ENCODE measurements around the gene FLNC. TPM values are rescaled to one million over a fixed set of nuclear protein-coding genes. Genes with fewer than 3 reads are reported as not detected.
A peak's percentile ranks its signal among the peaks of the same experiment; 100 is the strongest.

The FLNC gene
- total RNA-seq, 3 donors from 2014 or later = 0.16 to 0.33 (median 0.25) TPM

GRCh38 chr7:128903621-128904361 lies 73.6 kb downstream of the FLNC start:
- H3K9me3 Mint-ChIP-seq = no peaks in the 10 kb centered on the region
- DNase-seq (no peak), ATAC-seq (no peak)
- H3K4me1 Mint-ChIP-seq (ENCODE audit: low read depth) = no peaks in the 10 kb centered on the region
- H3K27me3 Mint-ChIP-seq (ENCODE audit: low read depth) = peaks cover 36% of the 10 kb centered on the region
- no peak overlapping the region for H3K4me3 Mint-ChIP-seq
- H3K36me3 Mint-ChIP-seq (ENCODE audit: insufficient read depth) = no peaks in the 10 kb centered on the region

- no peaks in the 10 kb centered on the region for H3K36me3 Mint-ChIP-seq (ENCODE audit: insufficient read depth)
- H3K4me1 Mint-ChIP-seq (ENCODE audit: low read depth) = no peaks in the 10 kb centered on the region
- peaks cover 43% of the 10 kb centered on the region for H3K27me3 Mint-ChIP-seq (ENCODE audit: low read depth)
- H3K9me3 Mint-ChIP-seq = no peaks in the 10 kb centered on the region
- ATAC-seq (peak; percentile 65 to 83), DNase-seq (no peak)
- no peak overlapping the region for H3K4me3 Mint-ChIP-seq
These were observed 74.4 kb downstream of the FLNC start for GRCh38 chr7:128904381-128905197.

GRCh38 chr7:128906001-128906765 lies 76.0 kb downstream of the FLNC start:
- no peaks in the 10 kb centered on the region for H3K9me3 Mint-ChIP-seq
- no peaks in the 10 kb centered on the region for H3K36me3 Mint-ChIP-seq (ENCODE audit: insufficient read depth)
- H3K27me3 Mint-ChIP-seq (ENCODE audit: low read depth) = peaks cover 54% of the 10 kb centered on the region
- no peak for DNase-seq
- no peak overlapping the region for H3K4me3 Mint-ChIP-seq
- no peaks in the 10 kb centered on the region for H3K4me1 Mint-ChIP-seq (ENCODE audit: low read depth)
- no peak for ATAC-seq

DNA sequence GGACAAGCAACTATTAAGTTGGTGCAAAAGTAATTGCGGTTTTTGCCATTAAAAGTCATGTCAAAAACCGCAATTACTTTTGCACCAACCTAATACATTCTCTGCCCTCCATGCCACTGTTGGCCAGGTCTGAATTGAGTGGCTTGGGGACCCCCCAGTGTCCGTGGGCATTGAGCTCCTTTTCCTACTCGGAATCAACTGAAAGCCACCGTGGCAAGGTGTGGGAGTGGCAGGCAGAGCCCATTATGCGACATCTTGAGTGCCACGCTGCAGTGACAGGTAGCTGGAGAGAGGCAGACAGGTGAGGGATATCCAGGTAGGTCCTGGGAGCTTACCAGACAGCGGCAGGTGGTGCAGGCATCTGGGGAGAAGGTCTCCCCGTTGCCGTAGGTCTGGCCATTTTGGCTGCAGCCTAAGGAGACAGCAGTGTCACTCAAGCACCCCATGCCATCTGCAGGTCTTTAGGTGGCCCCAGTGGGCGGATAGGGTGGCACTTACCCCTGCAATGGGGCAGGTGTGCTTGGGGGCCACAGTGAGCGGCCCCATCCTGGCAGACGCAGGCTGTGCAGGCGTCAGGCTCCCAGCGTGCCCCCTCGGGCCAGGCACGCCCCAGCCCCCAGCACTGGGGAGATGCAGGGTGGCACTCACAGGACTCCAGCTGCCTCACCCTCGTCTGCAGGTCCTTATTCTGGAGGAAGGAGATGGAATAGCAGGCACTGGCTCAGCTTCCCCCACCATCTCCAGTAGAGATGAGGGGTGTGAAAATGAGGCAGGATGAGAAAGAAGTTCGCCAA lies 76.8 kb downstream of the FLNC start:
- H3K36me3 Mint-ChIP-seq (ENCODE audit: insufficient read depth) = no peaks in the 10 kb centered on the region
- no peak overlapping the region for H3K4me3 Mint-ChIP-seq
- no peaks in the 10 kb centered on the region for H3K4me1 Mint-ChIP-seq (ENCODE audit: low read depth)
- peaks cover 57% of the 10 kb centered on the region for H3K27me3 Mint-ChIP-seq (ENCODE audit: low read depth)
- no peak for ATAC-seq
- H3K9me3 Mint-ChIP-seq = no peaks in the 10 kb centered on the region
- no peak for DNase-seq

Other genes starting within 250 kb of the FLNC start
- gene GARIN1A, start 158.1 kb upstream of the FLNC start, total RNA-seq = under 1 TPM; 0.10 to 0.27 (median 0.16) TPM
- 10 to 100 TPM; 46.0 to 47.7 (median 46.4) TPM for gene CALU, start 91.0 kb upstream of the FLNC start, total RNA-seq
- gene OPN1SW, start 54.6 kb upstream of the FLNC start, total RNA-seq = not detected
- gene CCDC136, start 38.4 kb upstream of the FLNC start, total RNA-seq = 1 to 10 TPM; 2.1 to 3.3 (median 3.3) TPM
- gene ATP6V1F, start 32.5 kb downstream of the FLNC start, total RNA-seq = 100 to 1,000 TPM; 120 to 137 (median 127) TPM
- under 1 TPM; 0.10 to 0.40 (median 0.27) TPM for gene KCP, start 80.3 kb downstream of the FLNC start, total RNA-seq
- gene IRF5, start 107.5 kb downstream of the FLNC start, total RNA-seq = 10 to 100 TPM in 1 of 3 donors, 1 to 10 TPM in 2; 4.2 to 15.4 (median 8.4) TPM
- 10 to 100 TPM; 71.4 to 73.9 (median 72.0) TPM for gene TNPO3, start 224.7 kb downstream of the FLNC start, total RNA-seq